Superior temporal gyrus (tissue), 1 donor: Measurements from ENCODE around the gene SHOC2.

Source experiments
- DNase-seq: peaks from one replicate; pipeline ENCODE4 v3.0.0-alpha.2; 2016; ENCODE audit errors: extremely low spot score

SHOC2 gene

GRCh38 chr10:110946496-110946895 lies 27.1 kb downstream of the SHOC2 start:
- no peak for DNase-seq

GRCh38 chr10:110947061-110947595 lies 27.7 kb downstream of the SHOC2 start:
- no peak for DNase-seq

- no peak for DNase-seq
Measured at GRCh38 chr10:110951381-110951780, 32.0 kb downstream of the SHOC2 start.

- DNase-seq, result no peak
Measured at GRCh38 chr10:110957606-110958005, 38.2 kb downstream of the SHOC2 start.

GRCh38 chr10:110959379-110960332 lies 40.3 kb downstream of the SHOC2 start:
- DNase-seq, result no peak

- DNase-seq, result no peak
Measured at GRCh38 chr10:110960333-110960712, 40.9 kb downstream of the SHOC2 start.

GRCh38 chr10:110962443-110962842 lies 43.0 kb downstream of the SHOC2 start:
- DNase-seq, result no peak

GRCh38 chr10:110963162-110963561 lies 43.8 kb downstream of the SHOC2 start:
- no peak for DNase-seq

- no peak for DNase-seq
Measured at GRCh38 chr10:110964681-110965080, 45.3 kb downstream of the SHOC2 start.

GRCh38 chr10:110965216-110965615 lies 45.8 kb downstream of the SHOC2 start:
- DNase-seq, result no peak

GRCh38 chr10:110966146-110966545 lies 46.7 kb downstream of the SHOC2 start:
- DNase-seq, result no peak

GRCh38 chr10:110967009-110967630 lies 47.7 kb downstream of the SHOC2 start:
- DNase-seq, result no peak

- DNase-seq, result no peak
Measured at GRCh38 chr10:110967645-110968044, 48.2 kb downstream of the SHOC2 start.

GRCh38 chr10:110969183-110969582 lies 49.8 kb downstream of the SHOC2 start:
- no peak for DNase-seq

GRCh38 chr10:110971638-110972037 lies 52.2 kb downstream of the SHOC2 start:
- DNase-seq, result no peak

- no peak for DNase-seq
Measured at GRCh38 chr10:110972231-110973134, 53.1 kb downstream of the SHOC2 start.

GRCh38 chr10:110973400-110973799 lies 54.0 kb downstream of the SHOC2 start:
- no peak for DNase-seq

- no peak for DNase-seq
Measured at GRCh38 chr10:110976577-110976976, 57.2 kb downstream of the SHOC2 start.

- no peak for DNase-seq
Measured at GRCh38 chr10:110977662-110978061, 58.3 kb downstream of the SHOC2 start.

- DNase-seq, result no peak
Measured at GRCh38 chr10:110978204-110978603, 58.8 kb downstream of the SHOC2 start.

GRCh38 chr10:110979611-110980010 lies 60.2 kb downstream of the SHOC2 start:
- no peak for DNase-seq

- no peak for DNase-seq
Measured at GRCh38 chr10:110980807-110981206, 61.4 kb downstream of the SHOC2 start.
